H54 (cell line): ENCODE data around the gene ITPRIP.

Experiments
- DNase-seq: peaks from one replicate; pipeline ENCODE4 v3.0.0; 2011; ENCODE audit warnings: low spot score, mixed read lengths; ENCODE audit not compliant: insufficient read length
- FAIRE-seq: peaks from 3 replicates; lab custom pipeline; 2011; peaks lifted over from hg19 to GRCh38; lab: Jason Lieb, UNC
- POLR2A ChIP-seq: IDR thresholded peaks from 2 replicates; pipeline ENCODE4 v1.6.1; 2011; ENCODE audit warnings: low read depth, mild to moderate bottlenecking, low read length

Gene ITPRIP

GRCh38 chr10:104325436-104326435, 12.5 kb downstream of the ITPRIP start:
- no peak for FAIRE-seq
- TF ChIP-seq POLR2A, result no peak
- DNase-seq, result no peak

GRCh38 chr10:104324931-104325330, 13.3 kb downstream of the ITPRIP start:
- no peak for TF ChIP-seq POLR2A
- DNase-seq (no peak), FAIRE-seq (no peak)

- TF ChIP-seq POLR2A, result no peak
- no peak for DNase-seq
- FAIRE-seq, result no peak
Observed at GRCh38 chr10:104324221-104324686, 14.0 kb downstream of the ITPRIP start.

GRCh38 chr10:104323760-104324201, 14.5 kb downstream of the ITPRIP start:
- no peak for FAIRE-seq
- DNase-seq, result no peak
- no peak for TF ChIP-seq POLR2A

GRCh38 chr10:104323085-104323484, 15.2 kb downstream of the ITPRIP start:
- DNase-seq (no peak), FAIRE-seq (no peak)
- no peak for TF ChIP-seq POLR2A

GRCh38 chr10:104322416-104322782, 15.9 kb downstream of the ITPRIP start:
- no peak for TF ChIP-seq POLR2A
- DNase-seq, result no peak
- FAIRE-seq, result no peak

- TF ChIP-seq POLR2A, result no peak
- no peak for DNase-seq
- FAIRE-seq, result no peak
Observed at GRCh38 chr10:104321725-104322415, 16.4 kb downstream of the ITPRIP start.

GRCh38 chr10:104321226-104321625, 17.0 kb downstream of the ITPRIP start:
- FAIRE-seq (no peak), DNase-seq (no peak)

GRCh38 chr10:104318810-104319741, 19.2 kb downstream of the ITPRIP start:
- no peak for FAIRE-seq
- no peak for DNase-seq
- TF ChIP-seq POLR2A, result no peak

More at GRCh38 chr10:104321226-104321625, 17.0 kb downstream of the ITPRIP start:
- no peak for TF ChIP-seq POLR2A

- no peak for TF ChIP-seq POLR2A
- DNase-seq, result no peak
- FAIRE-seq, result no peak
Observed at GRCh38 chr10:104318326-104318725, 19.9 kb downstream of the ITPRIP start.

GRCh38 chr10:104317726-104318299, 20.5 kb downstream of the ITPRIP start:
- FAIRE-seq, result no peak
- no peak for TF ChIP-seq POLR2A
- no peak for DNase-seq

GRCh38 chr10:104317269-104317710, 21.0 kb downstream of the ITPRIP start:
- FAIRE-seq (no peak), DNase-seq (no peak)
- no peak for TF ChIP-seq POLR2A
